Stomach (tissue), 9 donors: Measurements from ENCODE around the gene TMEM271. TPM values are rescaled to one million over a fixed set of nuclear protein-coding genes. Genes with fewer than 3 reads are reported as not detected.

ENCODE experiments used
- DNase-seq, 2 donors: peaks; one replicate each; pipeline versions ENCODE4 v3.0.0 to v3.0.0-alpha.2; 2013 to 2019
- H3K27ac ChIP-seq, 5 donors: fragments of 200-600 bp in 4 of 5; sonication (generic) in 4 of 5; one replicate each; pipeline ENCODE4 v1.5.1; 2013 to 2019; ENCODE audit warnings: mild to moderate bottlenecking in 1 of 5, moderate library complexity in 1 of 5
- H3K27me3 ChIP-seq, 3 donors: fragments of 200-600 bp; sonication (generic); one replicate each; pipeline ENCODE4 v1.5.1; 2017 to 2019; ENCODE audit warnings: mixed run types in 1 of 3
- H3K36me3 ChIP-seq, 4 donors: fragments of 200-600 bp; sonication (generic); 1 replicate in 3 of 4; 2 replicates in 1 of 4; pipeline ENCODE4 v1.5.1; 2016 to 2019
- H3K4me1 ChIP-seq, 4 donors: fragments of 200-600 bp; sonication (generic); one replicate each; pipeline ENCODE4 v1.5.1; 2016 to 2019
- H3K4me3 ChIP-seq, 4 donors: fragments of 200-600 bp; sonication (generic) in 3 of 4; one replicate each; pipeline ENCODE4 v1.5.1; 2016 to 2019; ENCODE audit warnings: mild to moderate bottlenecking in 1 of 4
- H3K9me3 ChIP-seq, 4 donors: fragments of 200-600 bp; sonication (generic); one replicate each; pipeline ENCODE4 v1.5.1; 2016 to 2019
- EP300 ChIP-seq: sonication (generic); formaldehyde crosslinking; IDR thresholded peaks from one replicate; pipeline ENCODE4 v1.6.1; 2017; ENCODE audit warnings: antibody characterized with exemption
- POLR2A ChIP-seq, 4 donors: fragments of 450-650 bp; IDR thresholded peaks; one replicate each; pipeline ENCODE4 v1.6.1; 2016; ENCODE audit warnings: antibody characterized with exemption in 4 of 4, control low read depth in 2 of 4, mild to moderate bottlenecking in 1 of 4, moderate library complexity in 1 of 4
- POLR2AphosphoS5 ChIP-seq, 3 donors: sonication (generic); formaldehyde crosslinking; IDR thresholded peaks; one replicate each; pipeline ENCODE4 v1.6.1; 2016; ENCODE audit warnings: antibody characterized with exemption in 3 of 3
- WGBS, 5 donors: extraction: QIAGEN DNeasy Blood & Tissue Kit in 3 of 5; methylation state at CpG; one replicate each; pipeline versions ENCODE4 v1.1.5 to v1.1.7; 2013 to 2018; 5-methylcytosine and 5-hydroxymethylcytosine counted together
- intact Hi-C: fragments of 100-400 bp; cut with DNase I; formaldehyde crosslinking; loops from one replicate; pipeline ENCODE4 v1.15.1; 2023; ENCODE audit warnings: low total_unique reads
- polyA plus RNA-seq, 3 donors: library from polyadenylated mRNA; stranded (reverse); fragments of 200-250 nt; gene quantifications; one replicate each; pipeline ENCODE4 v1.2.3, GENCODE V29; 2013
- total RNA-seq, 5 donors: library from RNA; depleted of rRNA; stranded (reverse); fragments of >200 nt; gene quantifications; one replicate each; pipeline versions ENCODE4 v1.1.0 to v1.2.3, GENCODE V29; 2014 to 2016
- TF ChIP-seq, protein P1 (sequence below), 7 experiments: fragments of 450-650 bp in 4 of 7; fragments of 200-600 bp in 3 of 7; sonication (generic) in 3 of 7; IDR thresholded peaks; one replicate each; pipeline ENCODE4 v1.5.1; 2016 to 2019; ENCODE audit warnings: antibody characterized with exemption in 7 of 7, control low read depth in 2 of 7, mild to moderate bottlenecking in 1 of 7
- donor health status: healthy with polysubstance abuse.
- donor health status: Bipolar disorder and iron deficiency.
- donor health status: healthy.

TMEM271 gene
- total and polyA plus RNA-seq, 8 donors, result 0.03 TPM; not detected in 7

- TF ChIP-seq POLR2AphosphoS5 (IDR thresholded peaks at IDR 0.05) (no peak), EP300 (no peak), POLR2A (IDR thresholded peaks at IDR 0.05) (no peak)
- TF ChIP-seq, protein P1, sequence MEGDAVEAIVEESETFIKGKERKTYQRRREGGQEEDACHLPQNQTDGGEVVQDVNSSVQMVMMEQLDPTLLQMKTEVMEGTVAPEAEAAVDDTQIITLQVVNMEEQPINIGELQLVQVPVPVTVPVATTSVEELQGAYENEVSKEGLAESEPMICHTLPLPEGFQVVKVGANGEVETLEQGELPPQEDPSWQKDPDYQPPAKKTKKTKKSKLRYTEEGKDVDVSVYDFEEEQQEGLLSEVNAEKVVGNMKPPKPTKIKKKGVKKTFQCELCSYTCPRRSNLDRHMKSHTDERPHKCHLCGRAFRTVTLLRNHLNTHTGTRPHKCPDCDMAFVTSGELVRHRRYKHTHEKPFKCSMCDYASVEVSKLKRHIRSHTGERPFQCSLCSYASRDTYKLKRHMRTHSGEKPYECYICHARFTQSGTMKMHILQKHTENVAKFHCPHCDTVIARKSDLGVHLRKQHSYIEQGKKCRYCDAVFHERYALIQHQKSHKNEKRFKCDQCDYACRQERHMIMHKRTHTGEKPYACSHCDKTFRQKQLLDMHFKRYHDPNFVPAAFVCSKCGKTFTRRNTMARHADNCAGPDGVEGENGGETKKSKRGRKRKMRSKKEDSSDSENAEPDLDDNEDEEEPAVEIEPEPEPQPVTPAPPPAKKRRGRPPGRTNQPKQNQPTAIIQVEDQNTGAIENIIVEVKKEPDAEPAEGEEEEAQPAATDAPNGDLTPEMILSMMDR (IDR thresholded peaks at IDR 0.05), result no peak
- 58 to 67% (median 60%) methylated on average over 13 to 29 of the region's 29 CpGs for WGBS, 5 donors
- no peak for DNase-seq
- H3K27me3 ChIP-seq, result peaks cover 0 to 58% (median 21%) of the 10 kb centered on the region in 3 donors
- no peak overlapping the region for H3K4me3 ChIP-seq
- no peaks in the 10 kb centered on the region for H3K9me3 ChIP-seq
- H3K36me3 ChIP-seq, result no peaks in the 10 kb centered on the region
- no peaks in the 10 kb centered on the region for H3K4me1 ChIP-seq
- intact Hi-C loops, result no loop called here
- H3K27ac ChIP-seq, result no peak overlapping the region
Measured at GRCh38 chr4:623914-624566, 47.9 kb upstream of the TMEM271 start.

- H3K4me3 ChIP-seq, result no peak overlapping the region
- no peak for TF ChIP-seq EP300
- TF ChIP-seq POLR2AphosphoS5 (IDR thresholded peaks at IDR 0.05), result no peak
- TF ChIP-seq, protein P1 (IDR thresholded peaks at IDR 0.05), result no peak
- no peak for TF ChIP-seq POLR2A (IDR thresholded peaks at IDR 0.05)
- peaks cover 0 to 54% (median 13%) of the 10 kb centered on the region in 3 donors for H3K27me3 ChIP-seq
- no peaks in the 10 kb centered on the region for H3K4me1 ChIP-seq
- no peak for DNase-seq
- 72 to 81% (median 78%) methylated on average over 24 of the region's 24 CpGs for WGBS, 5 donors
- intact Hi-C loops, result no loop called here
- H3K9me3 ChIP-seq, result no peaks in the 10 kb centered on the region
- H3K36me3 ChIP-seq, result no peaks in the 10 kb centered on the region
- H3K27ac ChIP-seq, result no peak overlapping the region
Measured at GRCh38 chr4:622996-623913, 47.2 kb upstream of the TMEM271 start.

DNA sequence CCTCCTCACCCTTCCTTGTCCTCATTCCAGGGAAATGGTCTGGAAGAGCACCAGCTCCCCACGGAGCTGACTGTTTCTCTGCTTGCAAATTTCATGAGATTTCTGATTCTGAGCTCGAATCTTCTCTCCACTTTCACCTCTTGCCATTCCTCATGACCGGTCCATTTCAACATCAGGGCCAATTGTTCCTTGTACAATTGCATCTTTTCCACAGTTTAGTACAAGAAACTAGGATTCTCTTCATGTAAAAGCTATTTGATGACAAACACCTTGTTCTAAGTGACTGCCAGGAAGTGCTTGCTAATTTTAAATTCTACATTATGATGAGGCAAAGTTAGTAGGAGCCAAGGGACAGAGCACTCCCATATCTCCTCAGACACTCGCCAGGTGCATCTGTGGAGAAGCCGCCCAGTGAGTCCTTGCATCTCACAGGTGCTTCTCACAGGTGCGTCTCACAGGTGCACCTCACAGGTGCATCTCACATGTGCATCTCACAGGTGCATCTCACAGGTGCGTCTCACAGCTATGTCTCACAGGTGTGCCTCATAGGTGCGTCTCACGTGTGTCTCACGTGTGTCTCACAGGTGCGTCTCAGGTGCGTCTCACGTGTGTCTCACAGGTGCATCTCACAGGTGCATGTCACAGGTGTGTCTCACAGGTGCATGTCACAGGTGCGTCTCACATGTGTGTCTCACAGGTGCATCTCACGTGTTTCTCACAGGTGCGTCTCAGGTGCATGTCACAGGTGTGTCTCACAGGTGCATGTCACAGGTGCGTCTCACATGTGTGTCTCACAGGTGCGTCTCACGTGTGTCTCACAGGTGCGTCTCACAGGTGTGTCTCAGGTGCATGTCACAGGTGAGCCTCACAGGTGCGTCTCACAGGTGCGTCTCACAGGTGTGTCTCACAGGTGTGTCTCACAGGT lies 46.2 kb upstream of the TMEM271 start:
- Histone ChIP-seq H3K4me3 (no peak overlapping the region), H3K27ac (no peak overlapping the region), H3K9me3 (no peaks in the 10 kb centered on the region), H3K27me3 (peaks cover 0 to 50% (median 20%) of the 10 kb centered on the region in 3 donors), H3K36me3 (no peaks in the 10 kb centered on the region), H3K4me1 (no peaks in the 10 kb centered on the region)
- intact Hi-C loops, result no loop called here
- 80 to 89% (median 86%) methylated on average over 18 to 22 of the region's 22 CpGs for WGBS, 5 donors
- DNase-seq, result no peak
- TF ChIP-seq POLR2AphosphoS5 (IDR thresholded peaks at IDR 0.05) (no peak), POLR2A (IDR thresholded peaks at IDR 0.05) (no peak), EP300 (no peak)
- TF ChIP-seq, protein P1 (IDR thresholded peaks at IDR 0.05), result no peak
